IMR-90 (cell line): ENCODE results near the gene DCC.

ENCODE experiments used
- POLR2A ChIP-seq: IDR thresholded peaks from 2 replicates; pipeline ENCODE4 v1.6.1; 2012; ENCODE audit warnings: mild to moderate bottlenecking, low read depth, low read length
- RAD21 ChIP-seq: IDR thresholded peaks from 2 replicates; pipeline ENCODE4 v1.6.1; 2012; ENCODE audit warnings: low read length, improper control_type of control experiment
- RFX5 ChIP-seq: IDR thresholded peaks from 2 replicates; pipeline ENCODE4 v1.8.0; 2012; ENCODE audit warnings: low read depth, mild to moderate bottlenecking, low read length, moderate library complexity
- TF ChIP-seq, protein P1 (sequence below): conservative IDR thresholded peaks from 2 replicates; pipeline ENCODE4 v1.5.1; 2012; ENCODE audit warnings: mild to moderate bottlenecking, low read depth, low read length, improper control_type of control experiment

DNA sequence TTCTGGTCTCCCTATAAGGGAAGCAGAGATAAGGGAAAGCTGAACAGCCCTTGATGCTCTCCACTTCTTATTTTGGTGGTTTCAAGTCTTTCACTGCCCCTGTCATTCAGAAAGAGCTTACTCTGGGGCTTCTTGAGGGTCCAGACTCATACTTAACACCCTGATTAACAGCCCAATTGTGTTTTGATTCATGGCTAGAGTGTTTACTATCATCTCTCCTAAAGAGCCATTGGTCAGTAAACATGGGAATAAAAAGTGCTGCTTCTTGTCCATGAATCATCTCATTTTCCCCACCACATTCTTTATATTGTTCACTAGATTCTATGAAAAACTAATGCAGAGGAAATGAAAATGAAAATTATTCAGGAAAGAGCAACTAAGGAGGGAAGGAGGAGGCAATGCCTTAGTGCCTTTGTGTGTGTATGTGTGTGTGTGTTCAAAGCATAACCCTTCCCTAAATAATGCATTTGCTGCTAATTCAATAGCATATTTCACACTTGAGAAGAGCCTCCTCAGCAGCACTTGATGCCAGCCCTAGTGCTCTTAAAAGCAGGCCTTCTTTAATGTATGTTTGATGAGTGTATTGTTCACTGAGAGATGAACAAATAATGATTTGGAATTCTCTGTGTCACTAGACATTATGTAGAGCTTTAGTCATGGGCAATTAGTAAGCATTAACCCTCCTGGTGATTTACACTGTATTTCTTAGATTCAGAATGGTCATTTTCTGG is 63.5 kb downstream of the DCC start:
- TF ChIP-seq, protein P1, sequence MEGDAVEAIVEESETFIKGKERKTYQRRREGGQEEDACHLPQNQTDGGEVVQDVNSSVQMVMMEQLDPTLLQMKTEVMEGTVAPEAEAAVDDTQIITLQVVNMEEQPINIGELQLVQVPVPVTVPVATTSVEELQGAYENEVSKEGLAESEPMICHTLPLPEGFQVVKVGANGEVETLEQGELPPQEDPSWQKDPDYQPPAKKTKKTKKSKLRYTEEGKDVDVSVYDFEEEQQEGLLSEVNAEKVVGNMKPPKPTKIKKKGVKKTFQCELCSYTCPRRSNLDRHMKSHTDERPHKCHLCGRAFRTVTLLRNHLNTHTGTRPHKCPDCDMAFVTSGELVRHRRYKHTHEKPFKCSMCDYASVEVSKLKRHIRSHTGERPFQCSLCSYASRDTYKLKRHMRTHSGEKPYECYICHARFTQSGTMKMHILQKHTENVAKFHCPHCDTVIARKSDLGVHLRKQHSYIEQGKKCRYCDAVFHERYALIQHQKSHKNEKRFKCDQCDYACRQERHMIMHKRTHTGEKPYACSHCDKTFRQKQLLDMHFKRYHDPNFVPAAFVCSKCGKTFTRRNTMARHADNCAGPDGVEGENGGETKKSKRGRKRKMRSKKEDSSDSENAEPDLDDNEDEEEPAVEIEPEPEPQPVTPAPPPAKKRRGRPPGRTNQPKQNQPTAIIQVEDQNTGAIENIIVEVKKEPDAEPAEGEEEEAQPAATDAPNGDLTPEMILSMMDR: no peak
- TF ChIP-seq POLR2A (no peak), RAD21 (no peak), RFX5 (no peak)
